Activated CD4-positive, alpha-beta T cell treated with anti-CD3 and anti-CD28 coated beads for 24 hours (primary cell): ENCODE measurements around the gene C19orf81.
A peak's percentile ranks its signal among the peaks of the same experiment; 100 is the strongest.
"Not testable (repeated sequence)": the region's sequence is repeated elsewhere in the genome, so short reads cannot be mapped to it uniquely, and the experiment has no call there.

Experiments
- DNase-seq, 2 donors: peaks; one replicate each; pipeline ENCODE4 v3.0.0-alpha.2; 2020; ENCODE audit warnings: low read depth in 2 of 2

C19orf81 gene

GRCh38 chr19:50649433-50650391 is at the start of gene C19orf81:
TSS of gene C19orf81 (plus strand) at chr19:50649445. CDS start at chr19:50649445, 0 bp downstream.
- no peak for DNase-seq

- no peak for DNase-seq
Measured at GRCh38 chr19:50601407-50602088, 47.7 kb upstream of the C19orf81 start.

- DNase-seq, result no peak
Measured at GRCh38 chr19:50602089-50602422, 47.2 kb upstream of the C19orf81 start.

- no peak for DNase-seq
Measured at GRCh38 chr19:50602496-50602895, 46.7 kb upstream of the C19orf81 start.

- DNase-seq, result no peak
Measured at GRCh38 chr19:50602935-50603334, 46.3 kb upstream of the C19orf81 start.

- DNase-seq, result not testable (repeated sequence)
Measured at GRCh38 chr19:50604264-50605073, 44.8 kb upstream of the C19orf81 start.

GRCh38 chr19:50606059-50606836 is 43.0 kb upstream of the C19orf81 start:
- not testable (repeated sequence) for DNase-seq

- DNase-seq, result no peak
Measured at GRCh38 chr19:50607388-50607787, 41.9 kb upstream of the C19orf81 start.

GRCh38 chr19:50607874-50608785 is 41.1 kb upstream of the C19orf81 start:
- peak; percentile 50 to 84 for DNase-seq

- not testable (repeated sequence) for DNase-seq
Measured at GRCh38 chr19:50612504-50613404, 36.5 kb upstream of the C19orf81 start.

GRCh38 chr19:50618379-50618778 is 30.9 kb upstream of the C19orf81 start:
- not testable (repeated sequence) for DNase-seq

GRCh38 chr19:50619184-50619583 is 30.1 kb upstream of the C19orf81 start:
- DNase-seq, result not testable (repeated sequence)

- DNase-seq, result not testable (repeated sequence)
Measured at GRCh38 chr19:50620394-50620906, 28.8 kb upstream of the C19orf81 start.

GRCh38 chr19:50624949-50625600 is 24.2 kb upstream of the C19orf81 start:
- no peak for DNase-seq

GRCh38 chr19:50626011-50626410 is 23.2 kb upstream of the C19orf81 start:
- no peak for DNase-seq

- no peak for DNase-seq
Measured at GRCh38 chr19:50626795-50627194, 22.4 kb upstream of the C19orf81 start.

- DNase-seq, result no peak
Measured at GRCh38 chr19:50628146-50628545, 21.1 kb upstream of the C19orf81 start.

GRCh38 chr19:50628551-50628950 is 20.7 kb upstream of the C19orf81 start:
- no peak for DNase-seq
